GM13976 (cell line): ENCODE data around the gene HOXB3.

Source experiments
- DNase-seq: peaks from one replicate; pipeline ENCODE4 v3.0.0; 2012; ENCODE audit warnings: low spot score
- in situ Hi-C: fragments of 300-500 bp; cut with MboI; formaldehyde crosslinking; loops from one replicate; pipeline ENCODE4 v1.12.0; 2022; ENCODE audit warnings: low sequenced_read_pairs, mixed read lengths, inconsistent platforms; ENCODE audit not compliant: unreplicated experiment
- TF ChIP-seq, protein P1 (sequence below): IDR thresholded peaks from 2 replicates; pipeline ENCODE4 v1.5.1; 2012; ENCODE audit warnings: borderline replicate concordance, mild to moderate bottlenecking; ENCODE audit not compliant: insufficient read depth; ENCODE audit errors: extremely low read depth, missing control alignments, control extremely low read depth

The HOXB3 gene

DNA sequence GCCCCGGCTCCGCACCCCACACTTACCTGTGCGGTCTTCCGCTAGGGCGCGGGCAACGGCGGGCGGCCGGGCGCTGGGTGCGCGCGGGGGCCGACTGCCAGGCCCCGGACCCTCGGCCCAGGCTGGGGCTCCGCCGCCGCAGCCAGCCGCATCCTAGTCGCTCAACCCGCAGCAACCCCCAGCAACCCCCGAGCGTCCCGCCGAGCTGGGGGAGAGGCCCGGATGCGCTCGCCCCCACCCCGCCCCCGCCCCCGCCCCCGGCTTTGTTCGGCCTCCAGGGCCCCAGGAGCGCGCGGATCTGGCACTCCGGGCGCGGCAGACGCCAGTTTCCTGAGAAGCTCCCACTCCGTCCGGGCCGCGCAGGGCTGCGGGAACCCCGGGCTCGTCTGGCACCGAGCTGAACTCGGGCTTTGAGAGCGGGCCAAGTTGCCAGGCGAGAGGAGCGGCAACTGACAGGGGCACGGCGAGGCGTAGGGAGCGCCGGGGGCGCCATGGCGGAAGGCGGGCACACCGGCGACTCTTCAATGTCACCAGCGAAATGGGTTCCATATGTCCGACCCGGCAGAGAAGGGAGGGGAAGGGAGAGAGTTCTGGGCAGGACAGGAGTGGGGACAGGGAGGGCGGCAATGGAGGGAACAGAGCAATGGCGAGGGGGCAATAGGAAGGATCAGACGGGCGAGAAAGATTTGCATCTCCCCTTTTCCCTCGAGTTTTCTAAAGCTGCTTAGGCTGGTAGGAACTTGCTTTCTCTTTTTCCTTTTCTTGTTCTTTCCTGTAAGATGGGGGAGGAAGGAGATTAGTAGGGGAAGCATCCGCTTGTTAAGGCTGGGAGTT is 25.6 kb downstream of the HOXB3 start:
- DNase-seq: no peak
- TF ChIP-seq, protein P1, sequence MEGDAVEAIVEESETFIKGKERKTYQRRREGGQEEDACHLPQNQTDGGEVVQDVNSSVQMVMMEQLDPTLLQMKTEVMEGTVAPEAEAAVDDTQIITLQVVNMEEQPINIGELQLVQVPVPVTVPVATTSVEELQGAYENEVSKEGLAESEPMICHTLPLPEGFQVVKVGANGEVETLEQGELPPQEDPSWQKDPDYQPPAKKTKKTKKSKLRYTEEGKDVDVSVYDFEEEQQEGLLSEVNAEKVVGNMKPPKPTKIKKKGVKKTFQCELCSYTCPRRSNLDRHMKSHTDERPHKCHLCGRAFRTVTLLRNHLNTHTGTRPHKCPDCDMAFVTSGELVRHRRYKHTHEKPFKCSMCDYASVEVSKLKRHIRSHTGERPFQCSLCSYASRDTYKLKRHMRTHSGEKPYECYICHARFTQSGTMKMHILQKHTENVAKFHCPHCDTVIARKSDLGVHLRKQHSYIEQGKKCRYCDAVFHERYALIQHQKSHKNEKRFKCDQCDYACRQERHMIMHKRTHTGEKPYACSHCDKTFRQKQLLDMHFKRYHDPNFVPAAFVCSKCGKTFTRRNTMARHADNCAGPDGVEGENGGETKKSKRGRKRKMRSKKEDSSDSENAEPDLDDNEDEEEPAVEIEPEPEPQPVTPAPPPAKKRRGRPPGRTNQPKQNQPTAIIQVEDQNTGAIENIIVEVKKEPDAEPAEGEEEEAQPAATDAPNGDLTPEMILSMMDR: no peak
- in situ Hi-C loops: no loop called here

DNA sequence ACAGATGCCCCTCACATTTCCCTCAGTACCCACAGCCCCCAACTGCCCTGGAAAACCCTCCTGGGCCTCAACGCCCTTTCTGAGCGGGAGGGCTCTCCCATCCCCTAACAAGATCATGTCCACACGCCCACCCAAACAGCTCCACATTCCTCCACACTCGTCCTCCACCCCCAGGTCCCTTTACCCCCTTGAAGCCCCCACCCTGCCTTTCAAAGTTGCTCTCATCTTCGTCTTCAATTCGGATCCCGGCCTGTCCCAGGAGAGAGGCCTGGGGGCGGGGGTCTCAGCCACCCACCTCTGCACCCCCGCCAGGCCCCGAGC is 26.2 kb downstream of the HOXB3 start:
- DNase-seq: no peak
- TF ChIP-seq, protein P1: no peak
- in situ Hi-C loops: no loop called here

DNA sequence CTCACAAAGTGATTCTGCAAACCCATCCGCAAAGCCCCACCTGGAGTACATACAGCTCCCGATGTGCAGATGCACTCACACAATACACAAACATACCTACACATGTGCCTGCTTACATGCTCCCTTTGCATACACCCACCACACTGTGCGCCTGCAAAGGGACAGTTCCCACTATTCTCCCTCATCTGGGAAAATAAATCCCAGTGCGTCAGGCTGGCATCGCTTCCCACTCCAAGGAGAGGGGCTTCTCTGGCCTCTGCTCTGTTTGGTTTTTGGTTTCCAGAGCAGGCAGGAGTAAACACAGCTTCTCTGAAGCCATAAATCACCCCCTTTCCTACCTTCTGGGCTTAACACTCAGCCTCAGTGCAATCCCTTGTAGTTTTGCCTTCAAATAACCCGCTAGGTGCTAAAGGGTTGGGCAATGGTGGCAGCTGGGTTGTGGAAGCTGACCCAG is 26.6 kb downstream of the HOXB3 start:
- in situ Hi-C loops: no loop called here
- TF ChIP-seq, protein P1: no peak
- no peak for DNase-seq

DNA sequence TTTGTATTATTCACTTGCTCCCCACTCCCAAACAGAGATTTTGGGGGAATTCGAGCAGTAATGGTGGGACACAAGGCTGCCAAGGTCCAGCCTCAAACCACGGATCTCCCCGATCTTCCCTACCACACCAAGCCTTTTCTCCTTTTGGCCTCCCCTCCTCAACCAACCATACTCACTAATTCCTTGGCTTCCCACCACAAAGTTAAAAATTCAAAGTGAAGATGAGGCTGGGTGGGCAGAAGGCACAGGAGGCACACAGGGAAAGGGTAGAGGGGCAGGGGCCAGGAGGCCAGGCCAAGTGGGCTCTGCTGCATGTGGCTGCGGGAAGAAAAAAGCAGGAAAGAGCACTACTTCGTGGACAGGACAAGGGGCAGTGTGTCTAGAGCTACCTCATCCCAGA is 27.1 kb downstream of the HOXB3 start:
- in situ Hi-C loops: no loop called here
- no peak for DNase-seq
- TF ChIP-seq, protein P1: no peak

DNA sequence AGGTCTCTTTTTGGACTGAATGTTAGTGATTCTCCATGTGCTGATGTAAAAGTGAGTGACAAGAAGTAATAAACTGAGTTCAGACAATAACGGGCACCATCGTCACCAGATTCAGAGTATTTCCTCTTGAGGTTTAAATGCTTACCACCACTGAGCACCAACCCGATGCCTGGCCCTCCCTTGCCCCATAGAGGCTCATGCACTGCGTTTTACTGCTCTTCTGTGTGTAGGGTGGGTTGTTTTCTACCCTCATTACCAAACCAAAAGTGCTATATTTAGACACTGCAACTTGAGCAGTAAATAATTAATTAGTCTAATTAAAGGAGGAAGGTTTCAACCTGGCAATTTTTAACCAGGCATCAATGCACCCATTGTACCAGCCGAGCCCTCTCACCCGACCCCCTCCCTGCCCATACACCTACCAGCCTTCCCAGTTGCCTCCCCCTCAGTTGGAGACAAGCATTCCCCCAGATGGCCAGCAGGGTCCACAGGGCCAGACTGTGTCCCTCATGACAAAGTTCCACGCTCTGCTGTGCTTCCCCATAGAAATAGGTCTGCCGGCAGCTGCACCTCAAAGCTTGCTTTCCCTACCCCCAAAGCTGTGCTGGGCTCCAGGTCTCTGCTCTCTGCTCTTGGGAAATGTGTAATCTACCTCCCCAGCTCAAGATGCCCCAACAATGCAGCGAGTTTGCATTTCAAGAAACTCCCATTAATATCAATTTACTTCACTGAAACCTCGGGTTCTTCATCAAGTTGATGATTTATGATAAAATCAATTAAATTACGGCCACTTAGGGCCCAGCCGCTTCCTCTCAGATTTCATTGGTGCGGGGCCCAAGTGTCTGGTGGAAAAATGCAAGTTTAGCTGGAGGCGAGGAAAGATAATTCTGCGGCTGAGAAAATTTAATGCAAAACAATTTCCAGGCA is 27.9 kb downstream of the HOXB3 start:
- TF ChIP-seq, protein P1: no peak
- in situ Hi-C loops: no loop called here
- DNase-seq: no peak
